Ramos (cell line): ENCODE data around the gene BEST2.

Experiments
- in situ Hi-C: fragments of 300-500 bp; cut with MboI; formaldehyde crosslinking; loops from one replicate; pipeline ENCODE4 v1.14.3; 2022; ENCODE audit warnings: low sequenced_read_pairs; ENCODE audit not compliant: unreplicated experiment

Gene BEST2

DNA sequence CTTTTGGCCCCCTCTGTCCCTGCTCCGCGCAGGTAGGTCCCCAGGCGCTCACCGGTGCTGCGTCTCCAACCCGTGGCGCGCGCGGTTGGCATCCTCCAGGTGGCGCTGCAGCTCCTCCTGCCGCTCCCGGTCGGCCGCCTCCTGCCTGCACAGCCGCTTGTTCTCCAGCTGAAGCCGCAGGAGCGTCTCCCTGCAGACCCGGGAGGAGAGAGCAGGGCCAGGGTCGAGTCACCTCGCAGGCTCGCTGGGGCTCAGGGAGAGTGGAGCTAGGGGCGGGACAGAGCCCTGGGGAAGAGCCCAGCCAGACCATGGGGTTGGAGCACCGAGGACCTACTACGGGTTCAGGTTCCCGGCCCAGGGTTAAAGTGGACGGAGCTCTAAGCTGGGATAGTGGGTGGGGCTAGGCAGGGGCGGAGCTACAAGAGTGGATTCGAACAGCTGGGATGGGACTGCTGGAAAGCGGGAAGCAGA, 14.5 kb downstream of the BEST2 start:
- in situ Hi-C loops = no loop called here

DNA sequence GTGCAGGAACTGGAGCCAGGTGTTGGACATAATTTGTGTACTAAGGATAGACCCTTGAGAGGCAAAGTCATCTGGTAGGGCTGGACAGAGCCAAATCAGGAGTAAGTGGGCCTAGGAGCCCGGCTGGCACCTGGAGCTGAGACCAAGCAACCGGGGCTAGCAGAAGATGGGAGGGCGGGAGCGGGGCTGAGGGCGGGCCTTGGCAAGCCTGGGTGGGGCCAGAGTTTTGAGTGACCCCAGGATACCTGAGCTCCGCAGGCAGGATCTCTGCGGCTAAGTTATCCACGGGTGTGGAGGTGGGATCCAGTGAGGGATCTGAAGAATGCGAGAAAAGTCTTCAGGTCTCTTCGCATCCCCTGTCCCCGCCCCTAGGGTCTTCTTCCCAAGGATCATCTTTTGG, 15.6 kb downstream of the BEST2 start:
- in situ Hi-C loops = no loop called here

DNA sequence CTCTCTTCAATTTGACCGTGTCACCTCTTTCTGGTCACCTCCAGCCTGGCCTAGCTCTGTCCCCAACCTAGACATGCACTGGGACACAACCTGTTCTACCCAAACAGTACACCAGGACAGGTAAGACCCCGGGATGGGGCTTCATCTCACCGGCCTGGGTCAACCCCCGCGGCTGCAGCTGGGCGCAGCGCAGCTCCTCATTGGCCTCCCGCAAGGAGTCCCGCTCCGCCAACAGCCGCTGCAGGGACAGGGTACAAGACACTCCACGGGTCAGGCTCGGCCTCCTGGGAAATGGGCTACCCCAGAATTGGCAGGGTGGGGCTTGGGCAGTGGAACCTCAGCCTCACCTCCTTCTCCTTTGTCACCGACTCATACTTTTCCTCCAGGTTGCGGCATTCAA, 16.1 kb downstream of the BEST2 start:
- in situ Hi-C loops = no loop called here

DNA sequence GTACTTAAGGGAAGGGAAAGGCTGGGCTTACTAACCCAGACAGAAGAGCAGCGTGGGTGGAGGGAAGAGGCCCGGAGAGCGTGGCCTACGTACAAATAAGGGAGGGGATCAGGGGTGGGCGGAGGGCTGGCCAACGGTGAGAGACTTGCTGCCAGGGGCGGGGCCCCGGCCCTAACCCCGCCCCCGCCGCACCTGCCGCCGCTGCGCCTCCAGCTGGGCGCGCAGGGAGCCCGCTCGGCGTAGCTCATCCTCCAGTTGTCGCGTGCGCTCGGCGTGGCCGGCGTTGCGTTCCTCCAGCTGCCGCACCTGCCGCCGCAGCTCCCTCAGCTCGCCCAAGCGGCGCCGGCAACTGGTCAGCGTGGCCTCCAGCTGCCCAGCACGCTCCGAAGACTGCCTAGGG, 18.1 kb downstream of the BEST2 start:
- in situ Hi-C loops = no loop called here

DNA sequence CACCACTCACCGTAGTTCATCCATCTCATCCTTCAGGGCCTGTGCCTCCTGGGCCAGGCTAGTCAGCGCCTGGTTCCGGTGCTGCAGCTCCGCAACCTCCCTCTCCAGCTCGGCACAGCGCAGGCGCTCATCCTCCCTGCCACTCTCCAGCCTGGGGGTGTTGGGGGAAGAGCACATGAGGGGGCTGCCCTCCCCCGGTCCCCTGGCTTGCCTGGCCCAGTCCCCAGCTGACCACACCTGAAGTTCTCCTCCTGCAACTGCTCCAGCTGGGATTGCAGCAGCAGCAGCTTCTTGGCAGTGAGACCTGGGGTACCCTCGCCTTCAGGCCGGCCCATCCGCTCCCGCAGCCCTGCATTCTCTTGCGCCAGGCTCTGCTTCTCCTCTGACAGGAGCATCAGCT, 19.3 kb downstream of the BEST2 start:
- in situ Hi-C loops = no loop called here

DNA sequence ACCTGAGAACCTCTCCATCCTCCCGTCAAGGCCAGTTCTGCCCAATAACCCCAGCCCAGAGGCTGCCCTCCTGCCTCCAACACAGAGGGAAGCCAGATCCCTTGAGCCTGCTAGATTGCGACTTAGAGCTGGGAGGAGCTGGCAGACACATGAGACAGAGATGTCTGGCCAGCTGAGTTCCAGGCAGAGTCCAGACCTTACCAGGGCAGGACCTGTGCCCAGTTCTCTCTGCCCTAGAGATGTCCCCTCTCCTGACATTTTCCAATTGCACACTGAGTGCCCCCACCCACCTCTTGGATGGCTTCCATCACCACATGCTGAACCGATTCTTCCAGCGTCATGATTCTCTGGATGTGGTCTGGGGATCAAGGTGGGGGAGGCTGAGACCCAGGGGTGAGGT, 20.7 kb downstream of the BEST2 start:
- in situ Hi-C loops = no loop called here

DNA sequence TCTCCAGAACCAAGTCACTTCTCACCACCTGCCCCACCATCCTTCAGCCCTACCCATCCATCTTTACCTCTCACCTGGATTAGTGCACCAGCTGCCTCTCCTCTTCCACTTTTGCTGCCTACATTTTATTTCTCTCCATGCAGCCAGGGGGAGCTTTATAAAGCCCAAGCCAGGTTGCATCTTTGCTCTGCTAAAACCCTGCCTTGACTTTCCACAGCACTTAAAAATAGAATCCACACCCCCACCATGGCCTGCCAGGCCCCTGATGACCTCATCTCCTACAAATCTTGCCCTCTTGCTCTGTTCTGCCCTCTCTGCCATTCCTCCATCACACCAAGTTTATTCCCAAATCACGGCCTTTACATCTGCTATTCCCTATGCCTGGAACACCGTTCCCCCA, 22.0 kb downstream of the BEST2 start:
- in situ Hi-C loops = no loop called here

DNA sequence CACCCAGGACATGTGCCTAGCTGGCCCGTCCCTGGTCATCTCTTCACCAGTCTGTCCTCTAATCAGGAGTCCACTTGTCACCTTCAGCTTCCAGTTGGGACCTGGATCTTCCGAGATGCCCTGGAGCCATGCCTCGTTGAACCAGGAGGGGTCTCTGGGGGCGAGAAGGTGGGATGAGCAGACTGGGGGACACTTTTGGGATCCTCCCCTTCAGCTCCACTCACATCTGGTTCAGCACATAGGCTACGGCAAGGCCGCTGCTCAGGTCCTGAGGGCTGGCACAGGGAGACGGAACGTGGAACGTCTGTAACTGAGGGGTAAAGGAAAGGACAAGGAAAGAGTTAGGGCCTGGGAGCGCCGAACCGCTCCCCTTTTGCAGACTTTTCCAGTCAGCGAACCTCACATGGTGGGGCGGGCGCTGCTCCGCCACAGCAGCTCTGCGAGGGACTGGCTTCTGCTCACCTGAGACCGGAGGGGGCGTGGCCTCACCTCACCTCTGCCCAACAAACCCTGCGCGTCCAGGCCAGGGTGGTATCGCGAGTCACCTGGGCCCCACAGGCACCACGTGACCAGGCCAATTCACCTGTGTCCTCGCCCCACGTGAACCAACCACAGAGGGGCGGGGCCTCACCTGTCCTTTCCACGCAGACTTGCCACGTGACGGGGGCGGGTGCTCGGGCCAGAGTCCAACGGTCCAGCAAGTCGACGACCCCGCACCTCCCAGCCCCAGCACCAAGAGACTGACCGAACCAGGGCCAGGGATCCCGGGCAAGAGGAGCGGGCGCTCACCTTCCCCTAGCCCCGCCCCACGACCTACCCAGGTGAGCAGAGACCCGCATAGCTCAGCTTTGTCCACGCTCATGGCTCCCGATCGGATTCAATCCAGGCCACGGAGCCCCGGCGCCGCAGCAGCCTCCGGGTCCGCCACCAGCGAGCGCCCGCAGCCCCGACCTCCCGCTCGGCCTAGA, 23.3 kb downstream of the BEST2 start, which contains the start of gene HOOK2:
TSS of gene HOOK2 (minus strand) at position 965 of the 968 bp plus-strand sequence. CDS start at position 862, 103 bp downstream.
- in situ Hi-C loops = no loop called here

DNA sequence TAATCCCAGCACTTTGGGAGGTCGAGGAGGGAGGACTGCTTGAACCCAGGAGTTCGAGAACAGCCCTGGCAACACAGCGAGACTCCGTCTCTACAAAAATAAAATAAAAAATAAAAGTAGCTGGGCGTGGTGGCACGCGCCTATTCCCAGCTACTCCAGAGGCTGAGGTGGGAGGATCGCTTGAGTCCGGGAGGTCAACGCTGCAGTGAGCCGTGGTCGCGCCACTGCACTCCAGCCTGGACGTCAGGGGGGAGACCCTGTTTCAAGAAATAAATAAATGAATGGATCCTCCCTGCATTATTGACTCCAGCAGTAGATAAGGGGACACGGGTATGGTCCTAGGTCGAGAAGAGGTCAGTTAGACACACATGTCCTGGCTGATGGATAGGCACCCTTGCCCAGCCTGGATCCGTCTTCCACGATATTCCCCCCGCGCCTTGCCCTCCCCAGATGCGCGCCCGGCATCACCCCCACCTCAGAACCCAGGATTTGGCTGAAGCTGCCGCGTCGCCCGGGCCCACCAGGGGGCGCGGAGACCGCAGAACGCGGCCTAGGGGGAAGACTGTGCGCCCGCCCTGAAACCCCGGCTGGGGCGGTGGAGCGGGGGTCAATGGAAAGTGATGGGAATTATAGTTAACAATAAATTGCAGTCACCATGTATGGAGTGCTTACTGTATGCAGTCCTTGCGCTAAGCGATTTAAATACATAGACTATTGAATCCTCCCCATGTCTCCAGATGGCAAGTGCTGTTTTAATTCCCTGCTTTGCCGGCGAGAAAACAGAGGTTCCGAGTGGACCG, 25.8 kb downstream of the BEST2 start:
- in situ Hi-C loops = no loop called here

DNA sequence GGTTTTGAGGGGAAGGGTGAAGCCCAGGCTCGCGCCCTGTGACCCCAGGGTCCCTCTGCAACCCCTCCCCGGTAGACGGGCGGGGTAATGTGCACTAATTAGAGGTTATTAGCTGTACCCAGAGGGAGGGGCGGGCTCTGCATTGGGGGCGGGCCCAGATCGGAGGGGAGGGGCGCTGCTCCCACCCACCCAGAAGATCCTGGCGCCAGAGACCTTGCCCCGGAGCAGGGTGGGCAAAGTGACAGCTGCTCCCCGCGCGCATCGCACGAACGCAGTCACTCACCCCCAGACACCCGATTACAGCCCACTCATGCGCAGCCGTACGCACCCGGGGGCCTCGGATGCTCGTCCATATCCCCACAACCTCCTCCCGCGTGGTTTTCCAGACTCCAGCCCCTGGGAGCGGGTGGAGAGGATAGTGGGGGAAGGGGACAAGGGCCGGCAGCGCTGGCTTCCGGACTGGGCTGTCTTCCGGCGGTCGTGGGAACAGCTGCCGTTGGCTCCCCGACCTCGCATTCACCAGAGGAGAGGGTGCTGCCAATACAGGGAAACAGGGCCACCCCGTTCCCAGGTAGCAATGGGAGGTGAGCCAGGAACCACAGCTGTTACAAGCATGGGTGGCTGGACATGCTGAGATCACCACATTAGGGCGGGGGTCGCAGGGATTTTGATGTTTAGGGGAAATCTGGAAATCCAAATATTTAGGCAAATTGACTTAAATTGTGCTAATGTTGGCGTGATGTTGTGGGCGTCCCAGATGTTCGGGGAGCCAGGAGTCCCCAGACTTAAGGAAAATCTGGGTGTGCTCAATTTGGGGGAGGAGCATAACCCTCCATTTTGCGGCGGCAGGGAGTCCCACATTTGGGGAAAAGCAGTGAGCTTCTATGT, 26.7 kb downstream of the BEST2 start:
- in situ Hi-C loops = no loop called here

DNA sequence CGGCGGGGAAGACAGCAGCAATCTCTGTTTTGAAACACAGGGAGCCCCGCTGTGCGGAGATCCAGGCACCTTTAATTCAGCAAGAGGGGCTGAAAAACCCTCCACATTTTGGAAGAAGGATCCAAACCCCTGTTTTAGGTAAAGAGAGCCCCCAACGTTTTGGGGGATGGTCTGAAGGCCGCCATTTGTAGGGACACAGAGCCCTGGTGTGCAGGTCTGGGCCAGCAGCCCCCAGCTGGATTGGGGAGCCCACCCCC, 27.2 kb downstream of the BEST2 start:
- in situ Hi-C loops = no loop called here

DNA sequence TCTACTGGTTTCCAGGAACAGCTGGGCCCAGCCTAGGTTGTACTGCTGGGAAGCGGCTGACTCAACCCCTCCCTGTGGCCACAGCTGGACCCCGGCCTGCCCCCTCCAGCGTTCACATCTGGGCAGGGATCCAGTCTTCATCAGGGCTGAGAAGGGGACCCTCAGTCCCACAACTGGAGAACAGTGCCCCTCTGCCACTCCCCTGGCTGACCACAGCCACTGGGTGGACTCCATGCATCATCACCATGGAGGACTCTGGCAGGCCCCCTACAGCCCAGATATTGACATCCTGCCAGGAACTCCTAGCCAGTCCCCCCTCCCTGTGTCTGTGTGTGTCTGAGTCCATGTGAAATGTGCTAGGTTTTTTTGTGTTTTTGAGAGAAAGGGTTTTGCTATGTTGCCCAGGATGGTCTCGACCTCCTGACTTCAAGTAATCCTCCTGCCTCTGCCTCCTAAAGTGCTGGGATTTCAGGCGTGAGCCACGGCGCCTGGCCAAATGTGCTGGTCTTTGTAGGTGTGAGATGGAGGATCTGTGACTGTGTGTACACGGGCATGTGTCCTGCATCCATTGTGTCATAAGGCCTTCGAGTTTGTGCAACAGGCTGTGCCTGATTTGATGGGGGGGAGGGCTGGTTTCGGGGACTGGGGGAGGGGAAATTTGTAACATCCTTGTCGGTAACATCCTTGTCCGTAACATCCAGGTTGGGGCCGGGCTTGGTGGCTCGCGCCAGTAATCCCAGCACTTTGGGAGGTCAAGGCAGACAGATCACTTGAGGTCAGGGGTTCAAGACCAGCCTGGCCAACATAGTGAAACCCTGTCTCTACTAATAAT, 27.8 kb downstream of the BEST2 start:
- in situ Hi-C loops = no loop called here

DNA sequence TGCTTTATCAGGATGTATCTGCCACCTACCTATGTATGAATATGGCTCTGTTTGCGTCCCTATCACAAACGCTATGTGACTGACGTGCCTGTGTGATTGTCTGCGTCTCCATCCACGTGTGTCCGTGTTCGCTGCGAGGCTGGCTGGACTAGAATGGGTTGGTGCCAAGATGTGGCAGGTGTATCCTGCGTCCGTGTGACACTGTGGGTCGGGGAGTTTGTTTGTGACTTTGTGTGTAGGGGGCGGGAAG, 30.5 kb downstream of the BEST2 start:
- in situ Hi-C loops = no loop called here

DNA sequence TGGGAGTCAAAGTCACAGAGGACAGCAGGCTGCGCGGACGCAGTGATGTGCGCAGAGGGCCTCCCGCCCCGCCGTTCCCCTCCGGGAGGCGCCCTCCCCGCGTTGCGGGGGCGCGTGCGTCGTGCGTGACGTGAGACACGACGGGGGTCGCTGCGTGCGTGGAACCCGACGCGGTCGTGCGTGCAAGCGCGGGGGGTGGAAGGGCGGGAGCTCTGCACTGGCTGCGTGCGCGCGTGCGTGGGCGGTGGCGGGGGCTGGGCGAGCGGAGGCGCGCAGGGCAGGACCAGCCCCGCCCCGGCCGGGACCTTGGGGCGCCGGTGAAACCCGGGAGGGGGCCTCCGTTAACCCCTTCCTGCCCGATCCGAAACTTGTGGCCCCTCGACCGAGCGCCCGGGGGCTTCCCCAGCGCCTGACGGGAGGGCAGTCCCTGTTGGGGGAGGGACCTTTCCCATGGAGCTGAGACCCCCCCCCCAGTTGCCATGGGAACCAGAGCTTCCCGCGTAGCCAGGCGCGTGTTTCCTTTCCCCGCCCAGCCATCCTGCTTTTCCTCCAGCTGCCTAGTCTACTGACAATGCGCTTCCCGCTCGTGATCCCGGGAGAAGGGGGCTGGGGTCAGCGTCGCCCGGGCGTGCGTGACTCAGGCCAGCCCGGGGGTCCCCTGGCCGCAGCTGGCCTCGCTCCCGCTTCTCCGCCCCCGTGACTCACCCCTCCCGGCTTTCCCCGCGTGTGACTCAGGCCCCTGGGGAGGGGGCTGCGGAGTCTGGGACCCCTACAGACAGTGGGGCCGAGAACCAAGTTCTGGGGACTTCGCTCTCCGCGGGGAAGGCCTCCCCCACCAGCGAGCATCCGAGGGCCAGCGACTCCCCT, 31.1 kb downstream of the BEST2 start:
- in situ Hi-C loops = no loop called here

DNA sequence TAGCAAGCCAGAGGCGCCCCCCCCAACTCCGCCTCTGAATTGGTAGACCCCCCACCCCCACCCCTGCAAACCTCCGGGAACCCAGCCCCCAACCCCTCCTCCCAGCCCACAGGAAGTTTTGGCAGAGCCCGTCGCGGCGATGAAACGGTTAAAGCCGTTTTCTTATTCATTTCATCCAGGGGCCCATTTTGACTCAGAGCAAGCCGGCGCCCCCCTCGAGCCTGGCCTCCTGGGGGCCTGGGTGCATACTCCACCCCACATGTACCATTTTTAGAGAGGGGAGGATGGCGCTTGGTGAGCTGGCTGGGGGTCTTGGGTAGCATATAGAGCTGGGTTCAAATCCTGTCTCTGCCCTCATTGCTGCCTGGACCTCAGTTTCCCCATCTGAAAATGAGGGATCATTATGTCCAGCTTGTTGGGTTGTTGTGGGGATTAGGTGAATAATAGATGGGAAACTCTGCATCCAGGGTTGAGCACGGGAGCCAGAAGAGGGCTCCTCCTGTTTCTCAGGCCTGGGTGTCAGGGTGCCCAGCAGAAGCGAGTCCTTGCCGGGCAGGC, 31.8 kb downstream of the BEST2 start:
- in situ Hi-C loops = no loop called here

DNA sequence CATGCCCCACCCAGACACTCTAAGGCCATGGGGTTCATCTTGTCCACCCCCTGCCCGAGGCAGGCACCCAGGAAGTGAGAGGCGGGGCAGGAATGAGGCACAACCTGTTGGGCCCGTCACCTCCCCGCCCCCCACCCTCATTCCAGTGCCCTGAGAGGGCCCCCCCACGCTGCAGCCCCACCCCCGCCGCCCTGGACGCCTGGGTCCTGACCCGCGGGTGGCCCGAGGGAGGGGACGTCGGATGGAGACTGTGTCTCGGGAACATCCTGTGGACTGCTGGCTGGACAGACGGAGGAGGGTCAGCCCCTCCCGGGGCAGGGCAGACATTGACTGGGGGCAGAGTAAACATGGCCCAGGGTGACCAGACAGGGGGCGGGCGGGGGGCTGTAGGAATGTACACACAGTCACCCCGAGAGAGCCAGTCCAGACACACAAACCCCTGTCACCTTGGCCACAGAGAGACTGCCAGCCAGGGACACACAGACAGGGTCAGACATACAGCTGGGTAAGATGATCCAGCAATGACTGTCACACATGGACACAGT, 32.3 kb downstream of the BEST2 start:
- in situ Hi-C loops = no loop called here

DNA sequence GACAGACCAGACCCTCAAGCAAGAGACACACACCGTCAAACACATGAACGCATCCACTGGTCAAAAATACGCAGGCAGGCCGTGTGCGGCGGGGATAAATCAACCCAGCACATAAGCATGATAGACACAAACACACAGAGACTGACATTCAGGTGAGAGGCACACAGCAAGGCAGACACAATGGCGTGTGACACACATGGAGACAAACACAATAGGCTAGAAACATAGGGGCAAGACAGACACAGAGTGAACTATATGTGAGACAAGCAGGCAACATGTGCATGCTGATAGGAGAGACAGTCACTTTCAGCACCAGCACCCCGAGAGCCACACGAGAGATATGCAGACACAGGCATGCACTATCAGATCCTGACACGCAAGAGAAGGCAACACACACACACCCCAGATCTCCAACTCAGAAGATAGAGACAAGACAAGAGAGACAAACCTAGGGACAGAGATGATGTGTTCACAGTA, 32.8 kb downstream of the BEST2 start:
- in situ Hi-C loops = no loop called here

DNA sequence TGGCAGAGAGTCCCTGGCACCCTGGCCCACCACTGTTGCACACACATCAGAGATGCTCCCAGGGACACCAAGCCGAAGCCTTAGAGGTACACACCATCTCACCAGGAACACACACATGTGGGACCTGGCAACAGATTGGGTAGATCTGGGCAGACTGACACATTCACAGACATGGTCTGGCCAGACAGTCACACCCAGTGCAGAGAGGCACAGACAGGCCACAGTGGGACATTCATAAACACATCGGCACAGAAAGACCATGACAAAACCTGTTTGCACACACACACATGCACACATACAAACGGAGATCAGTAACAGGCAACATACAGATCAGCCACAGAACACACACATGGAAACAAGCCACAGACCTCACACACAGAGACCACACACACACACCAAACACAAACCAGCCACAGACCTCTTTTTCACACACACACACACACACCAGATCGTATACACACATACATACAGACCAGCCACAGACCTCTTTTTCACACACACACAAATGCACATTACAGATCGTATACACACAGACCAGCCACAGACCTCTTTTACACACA, 33.4 kb downstream of the BEST2 start:
- in situ Hi-C loops = no loop called here
